ENCODE measurements around the gene FURIN. TPM values are rescaled to one million over a fixed set of nuclear protein-coding genes. Genes with fewer than 3 reads are reported as not detected.
"Not testable (repeated sequence)": the region's sequence is repeated elsewhere in the genome, so short reads cannot be mapped to it uniquely, and the experiment has no call there.

The FURIN gene
- total and polyA plus RNA-seq, 5 donors from 2014 or later = 2.9 to 62.5 (median 8.1) TPM

- Mint-ChIP-seq H3K4me1 (peaks cover 4 to 22% (median 9%) of the 10 kb centered on the region in 4 donors), H3K9me3 (peaks cover 0 to 1% (median 0%) of the 10 kb centered on the region in 7 donors), H3K27me3 (no peaks in the 10 kb centered on the region), H3K27ac (no peak overlapping the region), H3K4me3 (peak overlapping the region in 1 of 4 donors; percentile 72), H3K36me3 (peaks cover 27% of the 10 kb centered on the region)
- Histone ChIP-seq H3K4me1 (ENCODE audit: control insufficient read depth, insufficient read depth, low read length, poor library complexity, severe bottlenecking) (peaks cover 8% of the 10 kb centered on the region), H3K9me3 (ENCODE audit: control insufficient read depth in 2 of 2, low read length in 2 of 2) (no peaks in the 10 kb centered on the region), H3K27me3 (ENCODE audit: control insufficient read depth, insufficient read depth, low read length) (no peaks in the 10 kb centered on the region), H3K4me3 (ENCODE audit: low read depth, low read length) (no peak overlapping the region), H3K27ac (ENCODE audit: insufficient read depth, low read length, poor library complexity, severe bottlenecking) (no peak overlapping the region), H3K36me3 (ENCODE audit: control insufficient read depth, insufficient read depth, low read length) (peaks cover 69% of the 10 kb centered on the region)
- no peak for DNase-seq
- ATAC-seq (ENCODE audit: low read depth in 2 of 2) = no peak
Measured at GRCh38 chr15:90907838-90908507, 39.6 kb downstream of the FURIN start.

- H3K4me3 ChIP-seq (ENCODE audit: low read depth, low read length); H3K27me3 Mint-ChIP-seq; ATAC-seq (ENCODE audit: low read depth in 2 of 2); DNase-seq; H3K27ac ChIP-seq (ENCODE audit: insufficient read depth, low read length, poor library complexity, severe bottlenecking); H3K4me3 Mint-ChIP-seq; H3K27ac Mint-ChIP-seq; H3K9me3 Mint-ChIP-seq; H3K4me1 ChIP-seq (ENCODE audit: control insufficient read depth, insufficient read depth, low read length, poor library complexity, severe bottlenecking); H3K27me3 ChIP-seq (ENCODE audit: control insufficient read depth, insufficient read depth, low read length); H3K9me3 ChIP-seq (ENCODE audit: control insufficient read depth in 2 of 2, low read length in 2 of 2): not testable (repeated sequence)
- Mint-ChIP-seq H3K36me3 (peaks cover 38% of the 10 kb centered on the region), H3K4me1 (peaks cover 0 to 13% (median 5%) of the 10 kb centered on the region in 4 donors)
- peaks cover 84% of the 10 kb centered on the region for H3K36me3 ChIP-seq (ENCODE audit: control insufficient read depth, insufficient read depth, low read length)
Measured at GRCh38 chr15:90909449-90909848, 41.1 kb downstream of the FURIN start.

- Histone ChIP-seq H3K36me3 (ENCODE audit: control insufficient read depth, insufficient read depth, low read length) (peaks cover 87% of the 10 kb centered on the region), H3K27ac (ENCODE audit: insufficient read depth, low read length, poor library complexity, severe bottlenecking) (no peak overlapping the region), H3K4me1 (ENCODE audit: control insufficient read depth, insufficient read depth, low read length, poor library complexity, severe bottlenecking) (no peaks in the 10 kb centered on the region), H3K27me3 (ENCODE audit: control insufficient read depth, insufficient read depth, low read length) (no peaks in the 10 kb centered on the region), H3K9me3 (ENCODE audit: control insufficient read depth in 2 of 2, low read length in 2 of 2) (no peaks in the 10 kb centered on the region), H3K4me3 (ENCODE audit: low read depth, low read length) (no peak overlapping the region)
- Mint-ChIP-seq H3K27me3 (no peaks in the 10 kb centered on the region), H3K4me3 (no peak overlapping the region), H3K36me3 (peaks cover 37% of the 10 kb centered on the region), H3K9me3 (peaks cover 0 to 1% (median 0%) of the 10 kb centered on the region in 7 donors), H3K27ac (peak overlapping the region in 1 of 3 donors; percentile 55), H3K4me1 (peaks cover 0 to 11% (median 5%) of the 10 kb centered on the region in 4 donors)
- ATAC-seq (ENCODE audit: low read depth in 2 of 2) (no peak), DNase-seq (no peak)
Measured at GRCh38 chr15:90909976-90910375, 41.6 kb downstream of the FURIN start.

- Histone ChIP-seq H3K36me3 (ENCODE audit: control insufficient read depth, insufficient read depth, low read length) (peaks cover 90% of the 10 kb centered on the region), H3K27ac (ENCODE audit: insufficient read depth, low read length, poor library complexity, severe bottlenecking) (no peak overlapping the region), H3K4me3 (ENCODE audit: low read depth, low read length) (no peak overlapping the region), H3K27me3 (ENCODE audit: control insufficient read depth, insufficient read depth, low read length) (no peaks in the 10 kb centered on the region), H3K4me1 (ENCODE audit: control insufficient read depth, insufficient read depth, low read length, poor library complexity, severe bottlenecking) (no peaks in the 10 kb centered on the region), H3K9me3 (ENCODE audit: control insufficient read depth in 2 of 2, low read length in 2 of 2) (no peaks in the 10 kb centered on the region)
- Mint-ChIP-seq H3K36me3 (peaks cover 37% of the 10 kb centered on the region), H3K4me1 (peaks cover 0 to 6% (median 2%) of the 10 kb centered on the region in 4 donors), H3K4me3 (no peak overlapping the region), H3K27me3 (no peaks in the 10 kb centered on the region), H3K27ac (peak overlapping the region in 1 of 3 donors; percentile 75), H3K9me3 (peaks cover 0 to 1% (median 0%) of the 10 kb centered on the region in 7 donors)
- ATAC-seq (ENCODE audit: low read depth in 2 of 2) (no peak), DNase-seq (no peak)
Measured at GRCh38 chr15:90910441-90911301, 42.3 kb downstream of the FURIN start.

- H3K27ac Mint-ChIP-seq = no peak overlapping the region
- ATAC-seq (ENCODE audit: low read depth in 2 of 2) (no peak), DNase-seq (no peak)
- Histone ChIP-seq H3K4me1 (ENCODE audit: control insufficient read depth, insufficient read depth, low read length, poor library complexity, severe bottlenecking) (no peaks in the 10 kb centered on the region), H3K9me3 (ENCODE audit: control insufficient read depth in 2 of 2, low read length in 2 of 2) (no peaks in the 10 kb centered on the region), H3K27me3 (ENCODE audit: control insufficient read depth, insufficient read depth, low read length) (no peaks in the 10 kb centered on the region), H3K4me3 (ENCODE audit: low read depth, low read length) (no peak overlapping the region), H3K36me3 (ENCODE audit: control insufficient read depth, insufficient read depth, low read length) (peaks cover 86% of the 10 kb centered on the region), H3K27ac (ENCODE audit: insufficient read depth, low read length, poor library complexity, severe bottlenecking) (no peak overlapping the region)
- no peaks in the 10 kb centered on the region for H3K4me1 Mint-ChIP-seq
- no peak overlapping the region for H3K4me3 Mint-ChIP-seq
- H3K36me3 Mint-ChIP-seq = peaks cover 35% of the 10 kb centered on the region
- H3K9me3 Mint-ChIP-seq = no peaks in the 10 kb centered on the region
- H3K27me3 Mint-ChIP-seq = no peaks in the 10 kb centered on the region
Measured at GRCh38 chr15:90911302-90911623, 42.9 kb downstream of the FURIN start.

- no peaks in the 10 kb centered on the region for H3K4me1 ChIP-seq (ENCODE audit: control insufficient read depth, insufficient read depth, low read length, poor library complexity, severe bottlenecking)
- no peaks in the 10 kb centered on the region for H3K27me3 ChIP-seq (ENCODE audit: control insufficient read depth, insufficient read depth, low read length)
- no peak for ATAC-seq (ENCODE audit: low read depth in 2 of 2)
- peaks cover 83% of the 10 kb centered on the region for H3K36me3 ChIP-seq (ENCODE audit: control insufficient read depth, insufficient read depth, low read length)
- peaks cover 39% of the 10 kb centered on the region for H3K36me3 Mint-ChIP-seq
- no peak overlapping the region for H3K4me3 Mint-ChIP-seq
- no peaks in the 10 kb centered on the region for H3K9me3 Mint-ChIP-seq
- no peak for DNase-seq
- H3K27ac Mint-ChIP-seq = no peak overlapping the region
- no peaks in the 10 kb centered on the region for H3K9me3 ChIP-seq (ENCODE audit: control insufficient read depth in 2 of 2, low read length in 2 of 2)
- peaks cover 0 to 2% (median 0%) of the 10 kb centered on the region in 4 donors for H3K4me1 Mint-ChIP-seq
- no peaks in the 10 kb centered on the region for H3K27me3 Mint-ChIP-seq
- no peak overlapping the region for H3K27ac ChIP-seq (ENCODE audit: insufficient read depth, low read length, poor library complexity, severe bottlenecking)
- no peak overlapping the region for H3K4me3 ChIP-seq (ENCODE audit: low read depth, low read length)
Measured at GRCh38 chr15:90911906-90912769, 43.8 kb downstream of the FURIN start.

- Mint-ChIP-seq H3K36me3 (peaks cover 39% of the 10 kb centered on the region), H3K9me3 (peaks cover 0 to 2% (median 0%) of the 10 kb centered on the region in 7 donors), H3K27me3 (no peaks in the 10 kb centered on the region), H3K27ac (peak overlapping the region in 1 of 3 donors; percentile 38), H3K4me1 (peaks cover 0 to 2% (median 0%) of the 10 kb centered on the region in 4 donors), H3K4me3 (no peak overlapping the region)
- DNase-seq = no peak
- Histone ChIP-seq H3K36me3 (ENCODE audit: control insufficient read depth, insufficient read depth, low read length) (peaks cover 82% of the 10 kb centered on the region), H3K27me3 (ENCODE audit: control insufficient read depth, insufficient read depth, low read length) (no peaks in the 10 kb centered on the region), H3K9me3 (ENCODE audit: control insufficient read depth in 2 of 2, low read length in 2 of 2) (no peaks in the 10 kb centered on the region), H3K4me1 (ENCODE audit: control insufficient read depth, insufficient read depth, low read length, poor library complexity, severe bottlenecking) (no peaks in the 10 kb centered on the region), H3K27ac (ENCODE audit: insufficient read depth, low read length, poor library complexity, severe bottlenecking) (no peak overlapping the region), H3K4me3 (ENCODE audit: low read depth, low read length) (no peak overlapping the region)
- no peak for ATAC-seq (ENCODE audit: low read depth in 2 of 2)
Measured at GRCh38 chr15:90912770-90913075, 44.3 kb downstream of the FURIN start.
